ENCODE results near the gene SLC46A3. TPM values are rescaled to one million over a fixed set of nuclear protein-coding genes. Genes with fewer than 3 reads are reported as not detected.

SLC46A3 gene
- total RNA-seq, 2 donors from 2014 or later, result 6.6 to 11.7 TPM

DNA sequence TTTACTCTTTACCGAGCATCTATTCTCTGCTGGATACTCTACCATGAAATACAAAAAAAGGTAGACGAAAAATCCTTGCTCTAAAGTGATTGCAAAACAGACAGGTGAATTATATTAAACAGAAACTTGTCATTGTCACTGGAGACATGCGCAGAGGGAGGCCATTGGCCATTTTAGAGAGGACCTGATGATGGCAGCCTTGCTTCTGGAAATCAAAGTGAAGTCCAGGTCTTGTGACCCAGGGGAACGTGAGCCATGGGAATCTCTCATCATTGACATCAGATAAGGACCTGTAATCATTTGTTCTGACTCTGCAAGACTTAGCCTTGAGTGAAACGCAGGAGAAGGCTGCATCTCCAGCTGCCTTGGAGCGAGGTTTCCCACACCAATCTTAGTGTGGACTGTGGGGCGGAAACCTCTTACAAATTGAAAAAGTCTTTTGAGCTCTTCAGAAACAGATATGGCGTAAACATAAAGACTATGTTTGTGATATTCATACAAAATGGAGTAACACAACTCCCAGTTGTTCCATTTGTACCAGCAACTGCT, 16.8 kb upstream of the SLC46A3 start:
- intact Hi-C loops (cut with DNase I), result no loop called here
- no peak overlapping the region for H3K4me3 ChIP-seq

GRCh38 chr13:28734906-28735305, 16.1 kb upstream of the SLC46A3 start:
- intact Hi-C loops (cut with DNase I), result no loop called here
- ATAC-seq (no peak), DNase-seq (no peak)
- Histone ChIP-seq H3K27ac (no peak overlapping the region), H3K4me1 (no peaks in the 10 kb centered on the region), H3K4me3 (no peak overlapping the region), H3K9me3 (no peaks in the 10 kb centered on the region), H3K36me3 (replicated peaks in 1 of 2; ENCODE audit: insufficient read depth in 1 of 2, low read depth in 2 of 2) (no peaks in the 10 kb centered on the region), H3K27me3 (no peaks in the 10 kb centered on the region)
- TF ChIP-seq POLR2A (IDR thresholded peaks at IDR 0.05), result no peak
- TF ChIP-seq, protein P1, sequence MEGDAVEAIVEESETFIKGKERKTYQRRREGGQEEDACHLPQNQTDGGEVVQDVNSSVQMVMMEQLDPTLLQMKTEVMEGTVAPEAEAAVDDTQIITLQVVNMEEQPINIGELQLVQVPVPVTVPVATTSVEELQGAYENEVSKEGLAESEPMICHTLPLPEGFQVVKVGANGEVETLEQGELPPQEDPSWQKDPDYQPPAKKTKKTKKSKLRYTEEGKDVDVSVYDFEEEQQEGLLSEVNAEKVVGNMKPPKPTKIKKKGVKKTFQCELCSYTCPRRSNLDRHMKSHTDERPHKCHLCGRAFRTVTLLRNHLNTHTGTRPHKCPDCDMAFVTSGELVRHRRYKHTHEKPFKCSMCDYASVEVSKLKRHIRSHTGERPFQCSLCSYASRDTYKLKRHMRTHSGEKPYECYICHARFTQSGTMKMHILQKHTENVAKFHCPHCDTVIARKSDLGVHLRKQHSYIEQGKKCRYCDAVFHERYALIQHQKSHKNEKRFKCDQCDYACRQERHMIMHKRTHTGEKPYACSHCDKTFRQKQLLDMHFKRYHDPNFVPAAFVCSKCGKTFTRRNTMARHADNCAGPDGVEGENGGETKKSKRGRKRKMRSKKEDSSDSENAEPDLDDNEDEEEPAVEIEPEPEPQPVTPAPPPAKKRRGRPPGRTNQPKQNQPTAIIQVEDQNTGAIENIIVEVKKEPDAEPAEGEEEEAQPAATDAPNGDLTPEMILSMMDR (IDR thresholded peaks at IDR 0.05), result no peak
- WGBS, 2 donors, result 56 to 62% methylated on average over 2 of the region's 2 CpGs

More for the DNA sequence above, 16.8 kb upstream of the SLC46A3 start:
- Histone ChIP-seq H3K27me3 (no peaks in the 10 kb centered on the region), H3K36me3 (replicated peaks in 1 of 2; ENCODE audit: insufficient read depth in 1 of 2, low read depth in 2 of 2) (no peaks in the 10 kb centered on the region), H3K4me1 (no peaks in the 10 kb centered on the region), H3K9me3 (no peaks in the 10 kb centered on the region), H3K27ac (no peak overlapping the region)
- TF ChIP-seq POLR2A (IDR thresholded peaks at IDR 0.05), result no peak
- TF ChIP-seq, protein P1 (IDR thresholded peaks at IDR 0.05), result no peak
- DNase-seq, result no peak
- 67 to 73% methylated on average over 8 of the region's 8 CpGs for WGBS, 2 donors
- no peak for ATAC-seq

DNA sequence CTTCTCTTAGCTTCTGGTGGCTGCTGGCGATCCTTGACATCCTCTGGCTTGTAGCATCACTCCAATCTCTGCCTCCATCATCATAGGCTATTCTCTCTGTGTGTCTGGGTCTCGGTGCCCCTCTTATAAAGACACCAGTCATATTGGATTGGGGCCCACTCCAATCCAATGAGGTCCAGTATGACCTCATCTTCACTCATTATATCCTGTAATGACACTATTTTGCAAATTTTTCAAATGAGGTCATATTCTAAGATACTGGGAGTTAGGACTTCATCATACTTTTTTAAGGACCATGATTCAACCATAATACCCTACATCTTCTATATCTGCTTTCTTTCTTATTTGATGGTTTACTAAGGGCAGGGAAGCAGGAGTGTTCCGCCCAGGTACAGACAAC, 12.0 kb upstream of the SLC46A3 start:
- WGBS, 2 donors, result 59 to 76% methylated on average over 3 of the region's 3 CpGs
- Histone ChIP-seq H3K9me3 (no peaks in the 10 kb centered on the region), H3K36me3 (replicated peaks in 1 of 2; ENCODE audit: insufficient read depth in 1 of 2, low read depth in 2 of 2) (no peaks in the 10 kb centered on the region), H3K4me1 (no peaks in the 10 kb centered on the region), H3K27ac (no peak overlapping the region), H3K4me3 (no peak overlapping the region), H3K27me3 (no peaks in the 10 kb centered on the region)
- DNase-seq, result no peak
- ATAC-seq, result no peak
- TF ChIP-seq, protein P1 (IDR thresholded peaks at IDR 0.05), result no peak
- no peak for TF ChIP-seq POLR2A (IDR thresholded peaks at IDR 0.05)
- intact Hi-C loops (cut with DNase I), result no loop called here

DNA sequence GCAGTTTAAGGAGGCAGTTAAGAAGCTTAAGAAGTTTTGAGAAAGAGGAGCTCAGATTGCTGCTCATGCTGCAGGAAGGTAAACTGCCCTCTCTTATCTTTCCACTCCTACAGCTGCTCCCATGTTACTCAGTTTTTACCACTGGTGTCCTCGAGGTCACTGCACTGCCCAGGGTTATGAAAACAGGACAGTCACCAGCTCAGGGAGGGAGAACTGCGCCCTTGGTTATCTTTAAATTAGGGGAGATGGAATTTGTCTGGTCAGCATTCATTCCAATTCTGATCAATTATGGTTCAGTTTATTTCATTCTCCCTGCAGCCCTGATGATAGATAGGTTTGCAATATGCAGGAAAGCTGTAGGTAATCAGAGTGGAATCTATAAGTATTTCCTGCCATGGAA, 10.8 kb upstream of the SLC46A3 start:
- ATAC-seq (no peak), DNase-seq (no peak)
- Histone ChIP-seq H3K27ac (no peak overlapping the region), H3K4me1 (no peaks in the 10 kb centered on the region), H3K4me3 (no peak overlapping the region), H3K27me3 (no peaks in the 10 kb centered on the region), H3K36me3 (replicated peaks in 1 of 2; ENCODE audit: insufficient read depth in 1 of 2, low read depth in 2 of 2) (no peaks in the 10 kb centered on the region), H3K9me3 (no peaks in the 10 kb centered on the region)
- TF ChIP-seq POLR2A (IDR thresholded peaks at IDR 0.05), result no peak
- TF ChIP-seq, protein P1 (IDR thresholded peaks at IDR 0.05), result no peak
- intact Hi-C loops (cut with DNase I), result no loop called here
- 48 to 53% methylated on average over 2 of the region's 2 CpGs for WGBS, 2 donors

GRCh38 chr13:28728642-28729041, 9.9 kb upstream of the SLC46A3 start:
- Histone ChIP-seq H3K27ac (no peak overlapping the region), H3K9me3 (no peaks in the 10 kb centered on the region), H3K4me1 (no peaks in the 10 kb centered on the region), H3K4me3 (no peak overlapping the region), H3K36me3 (replicated peaks in 1 of 2; ENCODE audit: insufficient read depth in 1 of 2, low read depth in 2 of 2) (no peaks in the 10 kb centered on the region), H3K27me3 (no peaks in the 10 kb centered on the region)
- ATAC-seq (no peak), DNase-seq (no peak)
- TF ChIP-seq, protein P1 (IDR thresholded peaks at IDR 0.05), result no peak
- TF ChIP-seq POLR2A (IDR thresholded peaks at IDR 0.05), result no peak
- WGBS, 2 donors, result 66% methylated on average over 2 of the region's 2 CpGs
- intact Hi-C loops (cut with DNase I), result no loop called here

Data from body of pancreas (tissue), 4 donors.